ENCODE data around the gene MAGI2. TPM values are rescaled to one million over a fixed set of nuclear protein-coding genes. Genes with fewer than 3 reads are reported as not detected.

MAGI2 gene
- total RNA-seq, 2 donors from 2014 or later: 3.9 to 10.5 TPM

GRCh38 chr7:78543976-78544375, 909.5 kb downstream of the MAGI2 start:
- Histone ChIP-seq H3K9me3 (no peaks in the 10 kb centered on the region), H3K27me3 (no peaks in the 10 kb centered on the region), H3K4me1 (no peaks in the 10 kb centered on the region), H3K4me3 (no peak overlapping the region), H3K27ac (no peak overlapping the region), H3K36me3 (replicated peaks in 1 of 2; ENCODE audit: insufficient read depth in 1 of 2, low read depth in 2 of 2) (no peaks in the 10 kb centered on the region)
- 82 to 83% methylated on average over 1 of the region's 1 CpG for WGBS, 2 donors
- ATAC-seq (no peak), DNase-seq (no peak)
- TF ChIP-seq POLR2A (IDR thresholded peaks at IDR 0.05) (no peak), CTCF (IDR thresholded peaks at IDR 0.05) (no peak)
- intact Hi-C loops (cut with DNase I): no loop called here

- intact Hi-C loops (cut with DNase I): no loop called here
- no peaks in the 10 kb centered on the region for H3K9me3 ChIP-seq
- ATAC-seq (no peak), DNase-seq (no peak)
- H3K36me3 ChIP-seq (replicated peaks in 1 of 2; ENCODE audit: insufficient read depth in 1 of 2, low read depth in 2 of 2): no peaks in the 10 kb centered on the region
- H3K27me3 ChIP-seq: no peaks in the 10 kb centered on the region
- H3K27ac ChIP-seq: no peak overlapping the region
- WGBS, 2 donors: 75 to 80% methylated on average over 2 of the region's 2 CpGs
- TF ChIP-seq CTCF (IDR thresholded peaks at IDR 0.05) (no peak), POLR2A (IDR thresholded peaks at IDR 0.05) (no peak)
- H3K4me1 ChIP-seq: no peaks in the 10 kb centered on the region
- no peak overlapping the region for H3K4me3 ChIP-seq
Measured at GRCh38 chr7:78542981-78543380, 910.5 kb downstream of the MAGI2 start.

- no peaks in the 10 kb centered on the region for H3K27me3 ChIP-seq
- TF ChIP-seq CTCF (IDR thresholded peaks at IDR 0.05) (no peak), POLR2A (IDR thresholded peaks at IDR 0.05) (no peak)
- no peaks in the 10 kb centered on the region for H3K9me3 ChIP-seq
- DNase-seq: no peak
- no peak overlapping the region for H3K4me3 ChIP-seq
- no peak overlapping the region for H3K27ac ChIP-seq
- H3K4me1 ChIP-seq: no peaks in the 10 kb centered on the region
- intact Hi-C loops (cut with DNase I): no loop called here
- WGBS, 2 donors: 82 to 87% methylated on average over 5 of the region's 5 CpGs
- H3K36me3 ChIP-seq (replicated peaks in 1 of 2; ENCODE audit: insufficient read depth in 1 of 2, low read depth in 2 of 2): no peaks in the 10 kb centered on the region
- ATAC-seq: no peak
Measured at GRCh38 chr7:78542541-78542940, 910.9 kb downstream of the MAGI2 start.

- H3K4me1 ChIP-seq: no peaks in the 10 kb centered on the region
- H3K27me3 ChIP-seq: no peaks in the 10 kb centered on the region
- H3K27ac ChIP-seq: no peak overlapping the region
- no peaks in the 10 kb centered on the region for H3K36me3 ChIP-seq (replicated peaks in 1 of 2; ENCODE audit: insufficient read depth in 1 of 2, low read depth in 2 of 2)
- no peak overlapping the region for H3K4me3 ChIP-seq
- intact Hi-C loops (cut with DNase I): no loop called here
- no peak for TF ChIP-seq CTCF (IDR thresholded peaks at IDR 0.05)
- TF ChIP-seq POLR2A (IDR thresholded peaks at IDR 0.05): no peak
- DNase-seq (no peak), ATAC-seq (no peak)
- 98 to 100% methylated on average over 6 of the region's 6 CpGs for WGBS, 2 donors
- H3K9me3 ChIP-seq: no peaks in the 10 kb centered on the region
Measured at GRCh38 chr7:78539825-78540224, 913.6 kb downstream of the MAGI2 start.

GRCh38 chr7:78535655-78536054, 917.8 kb downstream of the MAGI2 start:
- DNase-seq (no peak), ATAC-seq (no peak)
- H3K9me3 ChIP-seq: no peaks in the 10 kb centered on the region
- no peak overlapping the region for H3K4me3 ChIP-seq
- intact Hi-C loops (cut with DNase I): no loop called here
- WGBS, 2 donors: 74 to 80% methylated on average over 7 of the region's 7 CpGs
- no peaks in the 10 kb centered on the region for H3K4me1 ChIP-seq
- no peaks in the 10 kb centered on the region for H3K27me3 ChIP-seq
- no peak overlapping the region for H3K27ac ChIP-seq
- TF ChIP-seq POLR2A (IDR thresholded peaks at IDR 0.05): no peak
- TF ChIP-seq CTCF (IDR thresholded peaks at IDR 0.05): no peak
- no peaks in the 10 kb centered on the region for H3K36me3 ChIP-seq (replicated peaks in 1 of 2; ENCODE audit: insufficient read depth in 1 of 2, low read depth in 2 of 2)

Measured in body of pancreas (tissue), 4 donors.